ENCODE results near the gene DNAH11.
"Not testable (repeated sequence)": the region's sequence is repeated elsewhere in the genome, so short reads cannot be mapped to it uniquely, and the experiment has no call there.

Gene DNAH11

GRCh38 chr7:21806388-21806787 is 263.5 kb downstream of the DNAH11 start:
- DNase-seq (ENCODE audit: low read depth, low spot score), result no peak
- no CpG with 5 or more reads among the region's 3 CpGs for WGBS (ENCODE audit: insufficient coverage, insufficient read length)
- Histone ChIP-seq H3K36me3 (ENCODE audit: control insufficient read depth, insufficient read depth, low read length) (no peaks in the 10 kb centered on the region), H3K9me3 (ENCODE audit: control insufficient read depth, insufficient read depth, low read length) (no peaks in the 10 kb centered on the region), H3K4me1 (ENCODE audit: control insufficient read depth, insufficient read depth, low read length) (no peaks in the 10 kb centered on the region; the same call in 1 of the 2 replicates), H3K4me3 (ENCODE audit: low read length) (no peak overlapping the region), H3K27ac (ENCODE audit: low read length) (no peak overlapping the region), H3K27me3 (ENCODE audit: control insufficient read depth, insufficient read depth, low read length) (no peaks in the 10 kb centered on the region)

GRCh38 chr7:21819048-21819447 is 276.2 kb downstream of the DNAH11 start:
- no peaks in the 10 kb centered on the region for H3K36me3 ChIP-seq (ENCODE audit: control insufficient read depth, insufficient read depth, low read length)
- H3K4me3 ChIP-seq (ENCODE audit: low read length), result no peak overlapping the region
- no CpG with 5 or more reads among the region's 3 CpGs for whole genome bisulfite sequencing (ENCODE audit: insufficient coverage, insufficient read length)
- H3K27me3 ChIP-seq (ENCODE audit: control insufficient read depth, insufficient read depth, low read length), result no peaks in the 10 kb centered on the region
- no peaks in the 10 kb centered on the region for H3K9me3 ChIP-seq (ENCODE audit: control insufficient read depth, insufficient read depth, low read length)
- no peak for DNase-seq (ENCODE audit: low read depth, low spot score)
- H3K27ac ChIP-seq (ENCODE audit: low read length), result no peak overlapping the region
- H3K4me1 ChIP-seq (ENCODE audit: control insufficient read depth, insufficient read depth, low read length), result no peaks in the 10 kb centered on the region

GRCh38 chr7:21828841-21829240 is 286.0 kb downstream of the DNAH11 start:
- no peaks in the 10 kb centered on the region for H3K9me3 ChIP-seq (ENCODE audit: control insufficient read depth, insufficient read depth, low read length)
- H3K36me3 ChIP-seq (ENCODE audit: control insufficient read depth, insufficient read depth, low read length), result no peaks in the 10 kb centered on the region
- no peak overlapping the region for H3K27ac ChIP-seq (ENCODE audit: low read length)
- WGBS (ENCODE audit: insufficient coverage, insufficient read length), result no CpG with 5 or more reads among the region's 6 CpGs
- H3K27me3 ChIP-seq (ENCODE audit: control insufficient read depth, insufficient read depth, low read length), result no peaks in the 10 kb centered on the region
- H3K4me3 ChIP-seq (ENCODE audit: low read length), result no peak overlapping the region
- no peaks in the 10 kb centered on the region for H3K4me1 ChIP-seq (ENCODE audit: control insufficient read depth, insufficient read depth, low read length)
- DNase-seq (ENCODE audit: low read depth, low spot score), result peak; percentile 27

GRCh38 chr7:21829731-21830130 is 286.9 kb downstream of the DNAH11 start:
- no CpG with 5 or more reads among the region's 7 CpGs for WGBS (ENCODE audit: insufficient coverage, insufficient read length)
- Histone ChIP-seq H3K4me1 (ENCODE audit: control insufficient read depth, insufficient read depth, low read length) (no peaks in the 10 kb centered on the region), H3K9me3 (ENCODE audit: control insufficient read depth, insufficient read depth, low read length) (no peaks in the 10 kb centered on the region), H3K4me3 (ENCODE audit: low read length) (no peak overlapping the region), H3K27me3 (ENCODE audit: control insufficient read depth, insufficient read depth, low read length) (no peaks in the 10 kb centered on the region), H3K36me3 (ENCODE audit: control insufficient read depth, insufficient read depth, low read length) (no peaks in the 10 kb centered on the region), H3K27ac (ENCODE audit: low read length) (no peak overlapping the region)
- DNase-seq (ENCODE audit: low read depth, low spot score), result no peak

- no peak overlapping the region for H3K4me3 ChIP-seq (ENCODE audit: low read length)
- DNase-seq (ENCODE audit: low read depth, low spot score), result no peak
- no peaks in the 10 kb centered on the region for H3K27me3 ChIP-seq (ENCODE audit: control insufficient read depth, insufficient read depth, low read length)
- H3K27ac ChIP-seq (ENCODE audit: low read length), result no peak overlapping the region
- no peaks in the 10 kb centered on the region for H3K36me3 ChIP-seq (ENCODE audit: control insufficient read depth, insufficient read depth, low read length)
- WGBS (ENCODE audit: insufficient coverage, insufficient read length), result no CpG with 5 or more reads among the region's 1 CpG
- H3K4me1 ChIP-seq (ENCODE audit: control insufficient read depth, insufficient read depth, low read length), result no peaks in the 10 kb centered on the region
- H3K9me3 ChIP-seq (ENCODE audit: control insufficient read depth, insufficient read depth, low read length), result no peaks in the 10 kb centered on the region
These were observed 301.9 kb downstream of the DNAH11 start for GRCh38 chr7:21844742-21845141.

GRCh38 chr7:21850531-21851285 is 307.9 kb downstream of the DNAH11 start:
- no peak overlapping the region for H3K27ac ChIP-seq (ENCODE audit: low read length)
- no peak overlapping the region for H3K4me3 ChIP-seq (ENCODE audit: low read length)
- H3K9me3 ChIP-seq (ENCODE audit: control insufficient read depth, insufficient read depth, low read length), result no peaks in the 10 kb centered on the region
- H3K36me3 ChIP-seq (ENCODE audit: control insufficient read depth, insufficient read depth, low read length), result no peaks in the 10 kb centered on the region
- DNase-seq (ENCODE audit: low read depth, low spot score), result no peak
- H3K4me1 ChIP-seq (ENCODE audit: control insufficient read depth, insufficient read depth, low read length), result no peaks in the 10 kb centered on the region
- H3K27me3 ChIP-seq (ENCODE audit: control insufficient read depth, insufficient read depth, low read length), result no peaks in the 10 kb centered on the region
- WGBS (ENCODE audit: insufficient coverage, insufficient read length), result no CpG with 5 or more reads among the region's 5 CpGs

GRCh38 chr7:21851559-21851967 is 308.7 kb downstream of the DNAH11 start:
- Histone ChIP-seq H3K4me3 (ENCODE audit: low read length) (no peak overlapping the region), H3K27ac (ENCODE audit: low read length) (no peak overlapping the region), H3K9me3 (ENCODE audit: control insufficient read depth, insufficient read depth, low read length) (no peaks in the 10 kb centered on the region), H3K27me3 (ENCODE audit: control insufficient read depth, insufficient read depth, low read length) (no peaks in the 10 kb centered on the region), H3K4me1 (ENCODE audit: control insufficient read depth, insufficient read depth, low read length) (no peaks in the 10 kb centered on the region), H3K36me3 (ENCODE audit: control insufficient read depth, insufficient read depth, low read length) (no peaks in the 10 kb centered on the region)
- DNase-seq (ENCODE audit: low read depth, low spot score), result no peak
- no CpG with 5 or more reads among the region's 6 CpGs for WGBS (ENCODE audit: insufficient coverage, insufficient read length)

GRCh38 chr7:21865631-21866204 is 322.9 kb downstream of the DNAH11 start:
- not testable (repeated sequence) for H3K27ac ChIP-seq (ENCODE audit: low read length); H3K36me3 ChIP-seq (ENCODE audit: control insufficient read depth, insufficient read depth, low read length); H3K4me3 ChIP-seq (ENCODE audit: low read length); H3K9me3 ChIP-seq (ENCODE audit: control insufficient read depth, insufficient read depth, low read length); DNase-seq (ENCODE audit: low read depth, low spot score); H3K27me3 ChIP-seq (ENCODE audit: control insufficient read depth, insufficient read depth, low read length)
- H3K4me1 ChIP-seq (ENCODE audit: control insufficient read depth, insufficient read depth, low read length), result peaks cover 14% of the 10 kb centered on the region
- WGBS (ENCODE audit: insufficient coverage, insufficient read length), result no CpG with 5 or more reads among the region's 7 CpGs

GRCh38 chr7:21866731-21867130 is 323.9 kb downstream of the DNAH11 start:
- no peak for DNase-seq (ENCODE audit: low read depth, low spot score)
- no peak overlapping the region for H3K4me3 ChIP-seq (ENCODE audit: low read length)
- no peaks in the 10 kb centered on the region for H3K27me3 ChIP-seq (ENCODE audit: control insufficient read depth, insufficient read depth, low read length)
- H3K36me3 ChIP-seq (ENCODE audit: control insufficient read depth, insufficient read depth, low read length), result no peaks in the 10 kb centered on the region
- H3K4me1 ChIP-seq (ENCODE audit: control insufficient read depth, insufficient read depth, low read length), result peaks cover 14% of the 10 kb centered on the region
- no peaks in the 10 kb centered on the region for H3K9me3 ChIP-seq (ENCODE audit: control insufficient read depth, insufficient read depth, low read length)
- WGBS (ENCODE audit: insufficient coverage, insufficient read length), result no CpG with 5 or more reads among the region's 1 CpG
- peak overlapping the region; percentile 53 for H3K27ac ChIP-seq (ENCODE audit: low read length)

- no peak for DNase-seq (ENCODE audit: low read depth, low spot score)
- H3K36me3 ChIP-seq (ENCODE audit: control insufficient read depth, insufficient read depth, low read length), result no peaks in the 10 kb centered on the region
- H3K27me3 ChIP-seq (ENCODE audit: control insufficient read depth, insufficient read depth, low read length), result no peaks in the 10 kb centered on the region
- H3K9me3 ChIP-seq (ENCODE audit: control insufficient read depth, insufficient read depth, low read length), result no peaks in the 10 kb centered on the region
- peaks cover 14% of the 10 kb centered on the region for H3K4me1 ChIP-seq (ENCODE audit: control insufficient read depth, insufficient read depth, low read length)
- H3K27ac ChIP-seq (ENCODE audit: low read length), result no peak overlapping the region
- H3K4me3 ChIP-seq (ENCODE audit: low read length), result no peak overlapping the region
These were observed 324.4 kb downstream of the DNAH11 start for GRCh38 chr7:21867226-21867625.
